KG1 (cell line): ENCODE results near the gene SEPTIN1.

Experiments used
- DNase-seq: peaks from one replicate; lab custom pipeline; 2025; lab: John Stamatoyannopoulos, UW

SEPTIN1 gene

GRCh38 chr16:30382111-30382881, at the start of gene SEPTIN1:
Gene SEPTIN1 (minus strand): TSS chr16:30382561. CDS start chr16:30382542, 19 bp downstream.
- DNase-seq = peak; percentile 24

GRCh38 chr16:30430428-30430970, 48.1 kb upstream of the SEPTIN1 start:
- no peak for DNase-seq

GRCh38 chr16:30429678-30430427, 47.5 kb upstream of the SEPTIN1 start, which contains the start of gene DCTPP1:
Gene DCTPP1 (minus strand): TSS chr16:30430030. CDS start chr16:30429980, 50 bp downstream.
- peak; percentile 98 for DNase-seq

GRCh38 chr16:30429418-30429677, 47.0 kb upstream of the SEPTIN1 start:
- DNase-seq = no peak

- no peak for DNase-seq
These were observed 45.7 kb upstream of the SEPTIN1 start for GRCh38 chr16:30428055-30428454.

- DNase-seq = no peak
These were observed 38.6 kb upstream of the SEPTIN1 start for GRCh38 chr16:30421010-30421409.

- no peak for DNase-seq
These were observed 36.2 kb upstream of the SEPTIN1 start for GRCh38 chr16:30418350-30419181.

GRCh38 chr16:30417529-30418349, 35.4 kb upstream of the SEPTIN1 start:
- no peak for DNase-seq

GRCh38 chr16:30416624-30417528, 34.5 kb upstream of the SEPTIN1 start:
- DNase-seq = no peak

- no peak for DNase-seq
These were observed 33.8 kb upstream of the SEPTIN1 start for GRCh38 chr16:30416047-30416603.

- DNase-seq = no peak
These were observed 31.8 kb upstream of the SEPTIN1 start for GRCh38 chr16:30414159-30414558.

GRCh38 chr16:30413112-30413806, 30.9 kb upstream of the SEPTIN1 start:
- no peak for DNase-seq

- peak; percentile 80 for DNase-seq
These were observed 27.0 kb upstream of the SEPTIN1 start for GRCh38 chr16:30409125-30410060.

- DNase-seq = no peak
These were observed 25.6 kb upstream of the SEPTIN1 start for GRCh38 chr16:30407804-30408534.

- DNase-seq = peak; percentile 73
These were observed 24.9 kb upstream of the SEPTIN1 start, which contains the start of gene ZNF771 for GRCh38 chr16:30407102-30407803. Gene ZNF771 (plus strand): TSS chr16:30407606. CDS start chr16:30408054, 448 bp downstream.

- no peak for DNase-seq
These were observed 24.4 kb upstream of the SEPTIN1 start for GRCh38 chr16:30406795-30407101.
